Glomerular visceral epithelial cell (primary cell): ENCODE measurements around the gene IFT80.
A peak's percentile ranks its signal among the peaks of the same experiment; 100 is the strongest.
"Not testable (repeated sequence)": the region's sequence is repeated elsewhere in the genome, so short reads cannot be mapped to it uniquely, and the experiment has no call there.

Experiments used
- DNase-seq: peaks from one replicate; pipeline ENCODE4 v3.0.0-alpha.2; 2016; ENCODE audit errors: extremely low spot score

The IFT80 gene

DNA sequence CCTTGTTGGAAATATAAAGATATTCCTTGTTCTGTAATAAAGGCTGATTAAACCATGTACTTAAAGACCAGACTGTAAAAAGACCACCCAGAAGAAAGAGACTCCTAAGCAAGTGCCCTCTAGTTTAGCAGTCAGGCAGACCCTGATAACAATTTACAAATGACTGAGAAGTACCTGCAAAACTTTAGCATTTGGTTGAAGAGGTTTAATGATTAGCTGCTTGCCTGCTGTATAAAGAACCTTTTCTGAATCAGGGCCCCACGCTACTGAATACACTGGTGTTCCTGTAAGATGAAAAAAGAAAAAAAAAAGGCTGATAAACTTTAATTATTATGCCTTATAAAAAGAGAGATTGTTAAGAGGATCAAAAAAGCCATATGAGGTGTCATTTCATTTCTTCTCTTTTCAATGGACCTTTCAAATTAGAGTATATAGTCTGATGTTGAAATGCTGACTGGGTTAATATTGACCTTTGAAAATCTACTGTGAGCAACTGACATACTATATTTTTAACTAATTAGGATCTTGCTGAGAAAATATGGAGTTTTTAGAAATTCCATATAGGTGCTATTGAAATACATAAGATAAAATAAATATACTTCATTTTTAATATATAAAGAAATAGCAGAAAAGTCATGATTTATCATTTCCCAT, 33.0 kb downstream of the IFT80 start:
- no peak for DNase-seq

DNA sequence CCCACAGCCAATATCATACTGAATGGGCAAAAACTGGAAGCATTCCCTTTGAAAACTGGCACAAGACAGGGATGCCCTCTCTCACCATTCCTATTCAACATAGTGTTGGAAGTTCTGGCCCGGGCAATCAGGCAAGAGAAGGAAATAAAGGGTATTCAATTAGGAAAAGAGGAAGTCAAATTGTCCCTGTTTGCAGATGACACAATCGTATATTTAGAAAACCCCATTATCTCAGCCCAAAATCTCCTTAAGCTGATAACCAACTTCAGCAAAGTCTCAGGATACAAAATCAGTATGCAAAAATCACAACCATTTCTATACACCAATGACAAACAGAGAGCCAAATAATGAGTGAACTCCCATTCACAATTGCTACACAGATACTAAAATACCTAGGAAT, 36.1 kb downstream of the IFT80 start:
- DNase-seq, result not testable (repeated sequence)

DNA sequence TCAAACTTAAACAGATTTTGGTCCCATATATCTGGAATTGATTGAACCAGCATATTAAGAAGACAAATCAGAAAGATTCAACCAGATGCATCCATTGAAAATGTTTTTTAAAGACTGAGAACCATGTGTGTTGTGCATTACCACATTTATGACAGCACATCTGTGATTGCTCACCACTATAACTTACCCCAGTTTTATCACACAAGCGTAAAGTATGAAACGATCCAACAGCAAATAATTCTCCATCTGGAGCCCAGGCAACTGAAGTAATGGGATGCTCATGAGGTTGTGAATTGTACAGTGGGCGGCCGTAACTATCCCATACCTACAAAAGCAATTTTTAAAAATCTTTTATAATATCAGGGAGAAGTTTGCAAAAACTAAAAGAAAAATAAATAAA, 43.2 kb downstream of the IFT80 start:
- no peak for DNase-seq

DNA sequence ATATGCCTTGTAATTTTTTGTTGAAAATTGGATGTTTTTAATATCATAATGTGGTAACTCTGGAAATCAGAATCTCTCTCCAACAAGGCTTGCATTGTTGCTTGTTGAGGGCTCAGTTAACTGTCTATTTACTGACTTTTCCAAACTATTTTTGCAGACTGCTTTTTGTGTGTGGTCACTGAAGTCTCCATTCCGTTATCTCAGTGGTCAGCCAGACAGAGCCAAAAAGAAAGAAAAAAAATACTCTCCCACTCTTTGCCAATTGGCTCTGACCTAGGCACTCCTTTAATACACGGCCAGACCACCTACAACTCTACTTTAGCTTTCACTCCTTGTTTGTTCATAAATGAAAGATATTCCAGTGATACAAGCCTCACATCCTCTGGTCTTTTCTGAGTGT, 52.5 kb downstream of the IFT80 start:
- DNase-seq, result no peak

DNA sequence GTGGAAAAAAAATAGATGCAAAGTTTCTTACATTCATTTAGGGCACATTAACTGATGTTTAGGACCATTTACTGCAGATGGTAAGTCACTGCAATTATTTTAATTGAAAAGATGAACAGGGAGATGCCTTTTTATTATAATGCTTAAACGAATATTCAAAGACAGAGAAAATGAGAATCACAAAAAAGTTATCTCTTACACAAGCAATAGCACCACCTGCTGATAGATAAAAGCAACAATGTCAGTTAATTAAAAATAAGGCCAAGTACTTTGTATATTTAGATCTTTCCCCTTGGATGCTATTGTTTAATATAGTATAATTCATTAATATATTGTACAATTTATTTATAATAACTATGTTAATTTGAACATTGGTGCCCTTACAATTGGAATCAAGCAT, 55.9 kb downstream of the IFT80 start:
- DNase-seq, result peak; percentile 2

DNA sequence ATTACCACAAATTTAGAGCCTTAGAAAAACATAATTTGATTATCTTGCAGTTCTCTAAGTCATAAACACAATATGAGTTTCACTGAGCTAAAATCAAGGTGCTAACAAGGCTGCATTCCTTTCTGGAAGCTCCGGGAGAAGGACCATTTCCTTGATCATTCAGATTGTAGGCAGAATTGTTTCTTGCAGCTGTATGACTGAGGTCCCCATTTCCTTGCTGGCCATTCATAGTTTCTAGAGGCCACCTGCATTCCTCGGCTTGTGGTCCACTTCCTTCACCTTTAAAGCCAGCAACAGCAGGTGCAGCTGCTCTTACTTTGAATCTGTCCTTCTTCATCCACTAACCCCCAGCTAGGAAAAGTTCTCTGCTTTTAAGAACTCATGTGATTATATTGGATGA, 58.7 kb downstream of the IFT80 start:
- DNase-seq, result no peak

DNA sequence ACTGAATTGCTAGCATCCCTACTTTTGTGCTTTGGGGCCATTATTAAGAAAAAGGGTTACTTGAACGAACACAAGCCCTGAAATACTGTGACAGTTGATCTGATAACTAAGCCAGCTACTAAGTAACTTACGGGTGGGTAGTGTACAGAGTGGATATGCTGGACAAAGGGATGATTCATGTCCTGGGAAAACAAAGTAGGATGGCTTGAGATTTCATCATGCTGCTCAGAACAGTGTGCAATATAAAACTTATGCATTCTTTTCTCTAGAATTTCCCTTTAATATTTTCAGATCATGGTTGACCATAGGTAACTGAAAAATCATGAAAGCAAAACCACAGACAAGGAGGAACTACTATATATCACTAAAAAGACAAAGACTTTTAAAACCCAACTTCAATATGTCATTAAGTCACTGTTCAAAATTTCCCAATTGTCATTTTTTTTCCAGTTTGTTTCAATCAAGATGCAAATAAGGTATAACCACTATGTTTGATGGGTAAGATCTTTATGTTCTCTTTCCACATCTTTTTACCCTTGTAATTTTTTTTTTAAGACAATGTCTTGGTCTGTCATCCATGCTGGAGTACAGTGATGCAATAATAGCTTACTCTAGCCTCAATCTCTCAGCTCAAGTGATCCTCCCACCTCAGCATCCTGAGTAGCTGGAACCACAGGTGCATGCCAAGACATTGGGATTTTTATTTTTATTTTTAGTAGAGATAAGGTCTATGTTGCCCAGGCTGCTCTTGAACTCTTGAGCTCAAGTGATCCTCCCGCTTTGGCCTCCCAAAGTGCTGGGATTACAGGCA, 67.7 kb downstream of the IFT80 start:
- peak; percentile 49 for DNase-seq

DNA sequence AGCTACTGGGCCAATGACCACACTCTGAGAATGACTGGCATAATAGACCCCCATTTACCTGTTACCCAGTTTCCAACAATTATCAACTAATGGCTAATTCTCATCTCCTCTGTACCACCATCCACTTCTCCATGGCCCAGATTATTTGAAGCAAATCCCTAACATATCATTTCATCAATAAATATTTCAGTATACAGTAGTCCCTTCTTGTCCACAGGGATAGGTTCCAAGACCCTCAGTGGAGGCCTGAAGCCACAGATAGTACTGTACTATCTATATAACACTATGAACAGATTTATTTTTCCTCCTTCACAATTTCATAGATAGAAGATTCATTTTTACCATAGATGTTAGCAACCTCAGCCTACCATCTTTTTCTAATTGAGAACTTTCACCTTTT, 68.3 kb downstream of the IFT80 start:
- DNase-seq, result no peak

DNA sequence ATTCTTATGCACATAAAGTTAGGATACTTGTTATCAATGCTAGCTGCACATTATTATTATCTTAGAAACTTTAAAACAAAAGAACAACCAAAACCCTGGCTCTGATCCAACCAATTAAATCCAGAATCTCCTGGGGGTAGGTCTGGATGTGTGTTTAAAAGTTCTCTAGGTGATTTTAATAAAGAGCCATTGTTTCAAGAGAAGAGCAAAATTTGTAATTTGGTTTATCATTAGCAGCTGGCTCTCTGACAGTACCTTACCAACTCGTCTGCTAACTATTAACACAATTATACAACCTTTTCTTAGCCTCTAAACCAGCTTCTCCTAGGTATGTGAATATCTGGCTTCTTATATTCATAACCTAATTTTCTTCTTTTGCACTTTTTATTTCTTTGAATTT, 68.9 kb downstream of the IFT80 start:
- no peak for DNase-seq

DNA sequence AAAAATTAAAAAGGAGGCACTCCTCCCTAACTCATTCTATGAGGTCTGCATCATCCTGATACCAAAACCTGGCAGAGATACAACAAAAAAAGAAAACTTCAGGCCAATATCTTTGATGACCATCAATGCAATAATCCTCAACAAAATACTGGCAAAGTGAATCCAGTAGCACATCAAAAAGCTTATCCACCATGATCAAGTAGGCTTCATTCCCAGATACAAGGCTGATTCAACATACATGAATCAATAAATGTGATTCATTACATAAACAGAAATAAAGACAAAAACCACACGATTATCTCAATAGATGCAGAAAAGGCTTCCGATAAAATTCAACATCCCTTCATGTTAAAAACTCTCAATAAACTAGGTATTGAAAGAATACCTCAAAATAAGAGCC, 72.7 kb downstream of the IFT80 start:
- not testable (repeated sequence) for DNase-seq

DNA sequence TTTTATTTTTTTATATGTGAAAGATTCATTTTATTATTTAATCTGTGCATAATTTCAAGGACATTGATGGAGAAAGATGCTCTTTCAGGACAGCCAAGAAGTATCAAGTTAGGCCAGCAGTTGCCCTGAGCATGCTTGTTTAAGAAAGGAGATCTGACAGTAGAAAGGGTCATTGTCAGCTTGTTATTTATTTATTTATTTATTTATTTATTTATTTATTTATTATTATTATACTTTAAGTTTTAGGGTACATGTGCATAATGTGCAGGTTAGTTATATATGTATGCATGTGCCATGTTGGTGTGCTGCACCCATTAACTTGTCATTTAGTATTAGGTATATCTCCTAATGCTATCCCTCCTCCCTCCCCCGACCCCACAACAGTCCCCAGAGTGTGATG, 77.2 kb downstream of the IFT80 start:
- DNase-seq, result not testable (repeated sequence)

DNA sequence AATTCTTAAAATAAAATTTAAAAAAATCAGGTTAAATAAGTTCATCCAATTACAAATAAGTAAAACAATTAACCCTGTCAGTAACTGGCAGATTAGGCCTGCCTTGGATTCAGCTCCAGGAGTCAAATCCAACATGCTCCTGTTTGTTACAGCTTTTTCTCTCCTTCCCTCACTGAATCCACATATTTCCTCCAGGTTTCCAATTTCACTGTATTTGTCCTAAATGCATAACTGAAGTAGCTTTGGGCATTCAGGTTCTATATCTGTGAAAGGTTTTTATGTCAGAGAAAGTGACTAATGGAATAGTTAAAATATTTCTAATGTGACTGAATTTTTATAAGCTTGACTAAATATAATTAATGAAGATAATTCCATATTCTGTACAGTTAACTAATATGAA, 79.7 kb downstream of the IFT80 start:
- no peak for DNase-seq

DNA sequence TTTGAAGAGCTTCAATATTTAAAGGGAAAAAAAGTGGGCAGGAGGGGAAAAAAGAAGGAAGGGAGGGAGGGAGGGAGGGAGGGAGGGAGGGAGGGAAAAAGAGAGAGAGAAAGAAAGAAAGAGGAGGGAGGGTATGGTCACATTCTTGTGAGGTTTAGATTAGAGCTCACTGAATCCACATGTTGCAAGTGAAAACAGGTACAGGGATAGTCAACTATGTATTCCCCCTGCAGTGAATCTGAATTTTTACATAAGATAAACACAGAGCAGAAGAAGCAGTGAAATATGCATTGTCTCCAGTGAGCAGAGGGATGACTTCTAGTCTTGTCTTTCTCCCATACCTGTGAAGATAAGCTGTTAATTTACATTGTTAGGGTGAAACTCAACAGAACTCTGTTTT, 84.0 kb downstream of the IFT80 start:
- DNase-seq, result no peak

DNA sequence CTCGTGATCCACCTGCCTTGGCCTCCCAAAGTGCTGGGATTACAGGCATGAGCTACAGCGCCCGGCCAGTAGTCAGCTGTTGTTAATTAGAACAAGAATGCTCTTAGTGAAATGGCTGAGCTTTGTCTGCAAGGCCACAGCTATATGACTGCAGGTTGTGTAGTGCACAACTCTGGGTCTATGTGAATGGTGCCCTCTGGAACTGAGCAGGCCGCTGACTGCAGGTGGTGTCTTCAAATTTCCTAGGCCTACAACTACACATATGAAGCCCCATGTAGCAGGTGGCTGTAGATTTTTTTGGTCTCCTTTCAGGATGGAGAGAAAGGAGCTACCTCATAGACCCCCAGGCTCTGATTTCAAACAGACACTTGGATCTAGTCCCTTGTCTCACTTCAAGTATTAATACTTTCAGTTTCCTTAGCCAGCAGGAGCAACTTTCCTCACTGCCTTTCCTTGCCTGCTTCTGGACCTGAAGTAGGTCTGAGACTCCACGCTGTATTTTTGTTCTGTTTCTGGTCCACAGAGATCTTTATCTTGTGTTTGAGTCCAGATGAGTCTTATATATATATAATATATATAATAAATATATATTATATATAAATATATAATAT, 86.9 kb downstream of the IFT80 start:
- no peak for DNase-seq

DNA sequence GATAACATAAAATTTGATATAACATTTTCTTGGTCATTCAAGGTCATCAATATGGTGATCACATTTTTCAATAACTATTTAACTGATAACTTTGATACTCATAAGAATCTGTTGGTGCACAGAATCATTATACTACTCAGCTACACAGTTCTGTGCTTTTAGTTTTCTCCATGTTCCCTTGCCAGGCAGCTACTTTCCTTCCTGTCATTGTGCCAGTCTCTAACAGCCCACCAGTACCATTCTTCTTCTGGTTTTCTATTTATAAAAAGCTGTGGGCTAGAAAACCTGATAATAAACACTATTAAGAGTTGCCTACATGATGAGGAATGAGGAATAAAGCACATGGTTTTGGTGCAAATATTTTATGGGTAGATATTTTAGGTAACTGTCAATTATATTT, 96.2 kb downstream of the IFT80 start:
- DNase-seq, result no peak

DNA sequence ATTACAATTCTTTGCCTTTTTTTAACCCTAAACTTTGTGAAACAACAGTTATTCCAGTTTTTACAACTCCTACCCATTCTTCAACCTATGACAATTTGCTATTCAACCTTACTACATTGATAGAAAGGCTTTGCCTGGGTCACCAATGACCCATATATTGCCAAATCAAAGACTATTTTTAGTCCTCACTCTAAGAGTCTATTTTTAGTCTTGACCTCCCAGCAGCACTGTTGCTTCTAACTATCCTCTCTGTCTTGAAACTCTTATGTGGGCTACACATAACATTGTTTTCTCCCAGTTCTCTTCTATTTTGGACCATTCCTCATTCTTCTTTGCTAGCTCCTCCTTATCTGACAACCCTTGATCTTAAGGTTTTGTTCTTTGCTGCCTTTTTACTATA, 102.4 kb downstream of the IFT80 start:
- DNase-seq, result no peak

DNA sequence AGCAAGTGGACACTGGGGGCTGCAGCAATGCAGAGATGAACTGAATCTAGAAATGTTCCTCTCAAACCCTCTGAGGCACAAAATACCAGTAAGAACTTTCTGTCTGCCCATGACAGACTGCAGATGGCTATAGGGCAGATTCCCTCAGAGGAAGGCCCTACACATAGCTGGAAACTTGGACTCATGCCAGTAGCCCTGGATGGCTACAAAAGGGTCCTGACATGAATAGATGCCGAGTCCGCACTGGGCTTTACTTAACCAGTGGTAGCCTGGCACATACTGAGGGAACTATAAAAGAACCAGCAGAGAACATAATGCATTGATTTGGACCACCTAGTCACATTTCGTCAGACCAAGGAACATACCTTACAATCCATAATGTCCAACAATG, 107.1 kb downstream of the IFT80 start:
- no peak for DNase-seq

DNA sequence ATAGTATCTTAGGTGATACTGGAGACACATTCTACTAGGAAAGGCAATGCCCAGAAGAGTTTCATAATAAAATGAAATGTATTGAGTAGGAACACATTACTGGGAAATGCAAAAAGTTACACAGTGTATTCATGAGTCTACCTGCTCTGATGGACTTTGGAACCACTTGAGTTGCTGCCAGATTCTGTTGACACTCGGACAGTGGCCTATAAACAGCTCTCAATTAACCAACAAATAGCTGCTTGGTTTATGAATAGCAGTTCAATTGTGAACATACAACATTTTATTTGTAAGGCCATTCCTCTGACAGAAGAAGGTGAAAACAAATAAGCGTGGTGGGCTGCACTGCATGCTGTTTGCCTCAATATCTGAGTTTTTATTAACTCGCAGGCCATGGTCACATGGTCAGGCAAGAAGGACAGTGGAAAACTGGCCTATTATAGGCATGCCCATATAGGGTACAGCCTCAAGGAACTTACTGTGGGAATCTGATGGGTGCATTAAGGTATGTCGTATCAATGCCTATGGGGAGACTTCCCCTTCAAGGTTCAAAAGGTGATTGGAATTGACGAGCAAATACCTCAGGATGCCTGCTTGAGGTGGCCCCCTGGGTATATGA, 107.6 kb downstream of the IFT80 start:
- no peak for DNase-seq

DNA sequence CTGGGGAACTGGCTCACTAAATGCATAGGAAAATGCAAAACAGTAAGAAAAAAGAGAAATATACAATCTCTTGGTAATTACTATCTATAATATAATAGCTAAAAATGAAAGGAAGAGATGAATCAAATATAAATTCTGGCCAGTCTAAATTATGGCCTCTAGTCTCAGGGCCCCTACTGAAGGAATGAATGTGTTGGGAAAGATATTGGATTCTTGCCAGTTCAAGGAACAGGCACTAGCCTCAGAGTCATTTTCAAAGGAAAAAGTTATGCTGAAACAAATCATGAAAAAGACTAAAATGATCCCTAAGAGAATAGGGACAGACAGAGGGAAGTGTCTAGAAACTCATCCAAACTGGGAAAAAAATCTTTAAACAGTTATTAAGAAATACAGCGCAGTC, 111.4 kb downstream of the IFT80 start:
- no peak for DNase-seq

DNA sequence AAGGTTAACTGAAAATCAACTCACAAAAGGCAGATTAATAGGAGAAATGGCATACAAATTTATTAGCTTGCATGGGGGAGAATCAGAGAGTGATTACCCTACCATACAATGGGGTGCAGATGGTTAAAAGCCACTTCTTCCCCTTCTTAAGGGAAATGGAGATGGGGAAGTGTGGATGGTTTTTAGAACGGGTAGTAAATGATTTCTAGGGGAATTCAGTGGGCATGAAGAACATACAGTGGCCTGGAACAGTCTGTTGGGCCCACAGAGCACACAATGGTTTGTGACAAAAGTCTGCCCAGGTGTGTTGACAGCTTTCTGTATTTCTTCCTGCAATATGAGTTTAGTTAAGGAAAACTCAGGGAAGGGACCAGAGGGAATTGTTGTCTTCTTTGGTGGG, 112.8 kb downstream of the IFT80 start:
- DNase-seq, result no peak

DNA sequence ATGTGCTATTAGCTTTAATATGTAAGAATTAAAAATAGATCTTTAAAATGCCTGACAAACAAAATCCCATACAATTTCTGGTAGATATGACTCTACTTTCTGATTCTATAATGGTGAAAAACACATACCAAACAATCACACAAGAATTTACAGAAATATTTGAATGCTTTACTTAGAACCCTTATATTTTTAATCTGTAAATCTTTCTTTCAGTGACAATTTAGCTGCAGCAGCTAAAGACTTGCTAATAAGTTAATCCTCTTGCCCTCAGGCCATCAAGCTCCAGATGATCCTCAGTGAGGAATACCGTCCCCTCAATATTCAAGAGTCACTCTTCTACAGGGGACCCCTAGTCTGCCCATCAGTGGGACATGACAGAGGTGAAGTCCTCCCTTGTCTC, 118.2 kb downstream of the IFT80 start:
- no peak for DNase-seq

DNA sequence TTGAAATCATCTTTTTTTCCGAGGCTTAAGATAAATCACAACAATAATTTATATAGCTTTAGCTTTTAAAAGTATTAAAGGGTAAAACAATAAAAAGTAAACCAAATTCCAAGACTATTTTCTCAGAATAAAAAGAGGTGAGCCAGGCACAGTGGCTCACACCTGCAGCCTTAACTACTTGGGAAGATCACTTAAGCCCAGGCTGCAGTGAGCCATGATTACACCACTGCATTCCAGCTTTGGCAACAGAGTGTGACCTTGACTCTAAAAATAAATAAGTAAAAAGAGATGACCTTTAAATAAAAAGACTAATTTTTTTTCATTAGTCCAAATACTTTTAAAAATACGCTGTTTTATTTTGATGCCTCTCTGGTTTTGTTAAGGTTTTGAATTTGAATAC, 119.4 kb downstream of the IFT80 start:
- no peak for DNase-seq

DNA sequence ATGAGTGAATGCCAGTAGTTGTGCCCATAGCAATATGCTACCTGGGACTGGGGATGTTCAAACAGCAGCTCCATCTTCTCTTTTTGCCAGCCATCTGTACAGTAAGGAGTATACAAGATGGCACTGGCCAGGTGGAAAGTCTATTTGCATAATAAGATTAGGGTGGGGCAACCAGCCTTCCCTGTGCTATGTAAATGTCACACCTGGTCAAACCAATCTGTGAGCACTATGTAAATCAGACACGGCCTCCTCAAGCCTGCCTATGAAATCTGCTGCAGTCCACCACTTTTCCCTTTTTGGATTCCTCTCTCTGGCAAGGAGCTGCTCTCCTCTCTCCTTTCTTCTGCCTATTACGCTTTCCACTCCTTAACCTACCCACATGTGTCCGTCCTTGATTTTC, 120.8 kb downstream of the IFT80 start:
- DNase-seq, result no peak
